Kidney epithelial cell (primary cell): ENCODE data around the gene TRIM50. TPM values are rescaled to one million over a fixed set of nuclear protein-coding genes. Genes with fewer than 3 reads are reported as not detected.
"Not testable (repeated sequence)": the region's sequence is repeated elsewhere in the genome, so short reads cannot be mapped to it uniquely, and the experiment has no call there.

ENCODE experiments used
- DNase-seq: peaks from one replicate; pipeline ENCODE4 v3.0.0-alpha.2; 2010; ENCODE audit warnings: low read depth
- H3K27me3 ChIP-seq: 2 replicates; pipeline ENCODE4 v1.6.0; 2011; ENCODE audit warnings: low read length; ENCODE audit not compliant: control insufficient read depth, insufficient read depth
- H3K36me3 ChIP-seq: 2 replicates; pipeline ENCODE4 v1.5.1; 2011; ENCODE audit warnings: low read length; ENCODE audit not compliant: control insufficient read depth, insufficient read depth
- H3K4me3 ChIP-seq: 2 replicates; pipeline ENCODE4 v1.5.1; 2011; ENCODE audit warnings: low read depth, mild to moderate bottlenecking, control low read depth, low read length
- CTCF ChIP-seq: IDR thresholded peaks from 2 replicates; pipeline ENCODE4 v1.5.1; 2011; ENCODE audit warnings: mild to moderate bottlenecking, moderate library complexity, low read length, control low read depth, inconsistent platforms; ENCODE audit not compliant: insufficient read depth, poor library complexity, severe bottlenecking
- total RNA-seq: library from RNA; depleted of rRNA; stranded (reverse); fragments of >200 nt; gene quantifications from 2 replicates; pipeline ENCODE4 v1.2.3, GENCODE V29; 2015

Gene TRIM50
- total RNA-seq, 1 donor from 2014 or later = not detected

- no peaks in the 10 kb centered on the region for H3K36me3 ChIP-seq
- TF ChIP-seq CTCF = no peak
- DNase-seq = no peak
Observed at GRCh38 chr7:73316521-73316920, 11.4 kb downstream of the TRIM50 start.

GRCh38 chr7:73314271-73314670, 13.6 kb downstream of the TRIM50 start:
- Histone ChIP-seq H3K27me3 (no peaks in the 10 kb centered on the region), H3K4me3 (no peak overlapping the region), H3K36me3 (no peaks in the 10 kb centered on the region)
- TF ChIP-seq CTCF = no peak
- DNase-seq = no peak

More at GRCh38 chr7:73316521-73316920, 11.4 kb downstream of the TRIM50 start:
- Histone ChIP-seq H3K27me3 (no peaks in the 10 kb centered on the region), H3K4me3 (no peak overlapping the region)

- Histone ChIP-seq H3K36me3 (no peaks in the 10 kb centered on the region), H3K4me3 (no peak overlapping the region), H3K27me3 (no peaks in the 10 kb centered on the region)
- DNase-seq = no peak
- TF ChIP-seq CTCF = no peak
Observed at GRCh38 chr7:73313521-73313906, 14.4 kb downstream of the TRIM50 start.

GRCh38 chr7:73312831-73313520, 14.9 kb downstream of the TRIM50 start:
- no peak for TF ChIP-seq CTCF
- no peak overlapping the region for H3K4me3 ChIP-seq
- DNase-seq = no peak

GRCh38 chr7:73311421-73311820, 16.5 kb downstream of the TRIM50 start:
- not testable (repeated sequence) for H3K4me3 ChIP-seq, H3K36me3 ChIP-seq, H3K27me3 ChIP-seq, DNase-seq

More at GRCh38 chr7:73312831-73313520, 14.9 kb downstream of the TRIM50 start:
- Histone ChIP-seq H3K36me3 (no peaks in the 10 kb centered on the region), H3K27me3 (no peaks in the 10 kb centered on the region)

GRCh38 chr7:73308665-73309214, 19.1 kb downstream of the TRIM50 start, which contains the start of gene NSUN5:
Gene NSUN5, minus strand, starts transcription at chr7:73308826. Its CDS starts 36 bp downstream, at chr7:73308790.
- Histone ChIP-seq H3K27me3 (no peaks in the 10 kb centered on the region), H3K4me3 (peak within 1 kb of the TSS; percentile 55), H3K36me3 (no peaks in the 10 kb centered on the region)
- DNase-seq = no peak
- no peak for TF ChIP-seq CTCF
